Muscle layer of colon (tissue), 2 donors: ENCODE data around the gene KCNJ14.

ENCODE experiments used
- H3K27ac ChIP-seq: one replicate; pipeline ENCODE4 v1.7.0; 2013; ENCODE audit warnings: low read depth, mild to moderate bottlenecking, low read length, moderate library complexity
- H3K27me3 ChIP-seq, 2 donors: one replicate each; pipeline ENCODE4 v1.7.0; 2013; ENCODE audit warnings: low read length in 2 of 2, mild to moderate bottlenecking in 2 of 2; ENCODE audit not compliant: insufficient read depth in 2 of 2, control insufficient read depth in 1 of 2
- H3K36me3 ChIP-seq: one replicate; pipeline ENCODE4 v1.7.0; 2013; ENCODE audit warnings: mild to moderate bottlenecking, low read length; ENCODE audit not compliant: insufficient read depth
- H3K4me1 ChIP-seq: one replicate; pipeline ENCODE4 v1.7.0; 2013; ENCODE audit warnings: mild to moderate bottlenecking, low read length; ENCODE audit not compliant: insufficient read depth
- H3K4me3 ChIP-seq, 2 donors: one replicate each; pipeline ENCODE4 v1.7.0; 2013; ENCODE audit warnings: low read length in 2 of 2, low read depth in 1 of 2, mild to moderate bottlenecking in 1 of 2, moderate library complexity in 1 of 2
- H3K9ac ChIP-seq: one replicate; pipeline ENCODE4 v1.7.0; 2013; ENCODE audit warnings: low read length
- H3K9me3 ChIP-seq: one replicate; pipeline ENCODE4 v1.7.0; 2013; ENCODE audit warnings: mild to moderate bottlenecking, low read length
- donor health status: abdominal sarcoma.
- donor health status: Adenocarcinoma of cecum.

KCNJ14 gene

GRCh38 chr19:48492925-48493717 is 37.7 kb downstream of the KCNJ14 start:
- no peak overlapping the region for H3K9ac ChIP-seq
- peaks cover 0 to 32% of the 10 kb centered on the region in 2 donors for H3K27me3 ChIP-seq
- H3K4me3 ChIP-seq, result peak overlapping the region in 1 of 2 donors; percentile 50
- H3K36me3 ChIP-seq, result no peaks in the 10 kb centered on the region
- H3K9me3 ChIP-seq, result no peaks in the 10 kb centered on the region
- H3K27ac ChIP-seq, result no peak overlapping the region
- no peaks in the 10 kb centered on the region for H3K4me1 ChIP-seq

- H3K4me1 ChIP-seq, result no peaks in the 10 kb centered on the region
- no peaks in the 10 kb centered on the region for H3K36me3 ChIP-seq
- peak overlapping the region; percentile 4 to 50 for H3K4me3 ChIP-seq
- no peaks in the 10 kb centered on the region for H3K9me3 ChIP-seq
- peaks cover 0 to 39% of the 10 kb centered on the region in 2 donors for H3K27me3 ChIP-seq
- H3K27ac ChIP-seq, result no peak overlapping the region
- no peak overlapping the region for H3K9ac ChIP-seq
Observed at GRCh38 chr19:48493718-48494401, 38.5 kb downstream of the KCNJ14 start.

GRCh38 chr19:48495396-48495795 is 40.0 kb downstream of the KCNJ14 start:
- no peak overlapping the region for H3K9ac ChIP-seq
- no peaks in the 10 kb centered on the region for H3K4me1 ChIP-seq
- H3K4me3 ChIP-seq, result no peak overlapping the region
- no peaks in the 10 kb centered on the region for H3K9me3 ChIP-seq
- no peak overlapping the region for H3K27ac ChIP-seq
- no peaks in the 10 kb centered on the region for H3K36me3 ChIP-seq
- H3K27me3 ChIP-seq, result peaks cover 0 to 55% of the 10 kb centered on the region in 2 donors

GRCh38 chr19:48496959-48497727 is 41.8 kb downstream of the KCNJ14 start:
- no peak overlapping the region for H3K9ac ChIP-seq
- no peak overlapping the region for H3K27ac ChIP-seq
- H3K36me3 ChIP-seq, result no peaks in the 10 kb centered on the region
- H3K4me1 ChIP-seq, result no peaks in the 10 kb centered on the region
- no peaks in the 10 kb centered on the region for H3K9me3 ChIP-seq
- peaks cover 4 to 63% of the 10 kb centered on the region in 2 donors for H3K27me3 ChIP-seq
- no peak overlapping the region for H3K4me3 ChIP-seq

- no peak overlapping the region for H3K27ac ChIP-seq
- H3K4me3 ChIP-seq, result no peak overlapping the region
- no peak overlapping the region for H3K9ac ChIP-seq
- no peaks in the 10 kb centered on the region for H3K9me3 ChIP-seq
- H3K27me3 ChIP-seq, result peaks cover 4 to 60% of the 10 kb centered on the region in 2 donors
- no peaks in the 10 kb centered on the region for H3K36me3 ChIP-seq
- H3K4me1 ChIP-seq, result no peaks in the 10 kb centered on the region
Observed at GRCh38 chr19:48497728-48498594, 42.6 kb downstream of the KCNJ14 start.

GRCh38 chr19:48498595-48499311 is 43.4 kb downstream of the KCNJ14 start:
- Histone ChIP-seq H3K4me3 (no peak overlapping the region), H3K9ac (no peak overlapping the region), H3K27ac (no peak overlapping the region), H3K27me3 (peaks cover 4 to 59% of the 10 kb centered on the region in 2 donors), H3K36me3 (no peaks in the 10 kb centered on the region), H3K9me3 (no peaks in the 10 kb centered on the region), H3K4me1 (no peaks in the 10 kb centered on the region)

GRCh38 chr19:48499316-48500090 is 44.1 kb downstream of the KCNJ14 start:
- H3K4me3 ChIP-seq, result no peak overlapping the region
- peaks cover 4 to 59% of the 10 kb centered on the region in 2 donors for H3K27me3 ChIP-seq
- no peak overlapping the region for H3K9ac ChIP-seq
- no peaks in the 10 kb centered on the region for H3K9me3 ChIP-seq
- H3K27ac ChIP-seq, result no peak overlapping the region
- no peaks in the 10 kb centered on the region for H3K4me1 ChIP-seq
- H3K36me3 ChIP-seq, result no peaks in the 10 kb centered on the region

- Histone ChIP-seq H3K4me3 (no peak overlapping the region), H3K36me3 (no peaks in the 10 kb centered on the region), H3K27ac (no peak overlapping the region), H3K9ac (no peak overlapping the region), H3K9me3 (no peaks in the 10 kb centered on the region), H3K4me1 (no peaks in the 10 kb centered on the region), H3K27me3 (peaks cover 4 to 59% of the 10 kb centered on the region in 2 donors)
Observed at GRCh38 chr19:48500830-48501493, 45.6 kb downstream of the KCNJ14 start.

- Histone ChIP-seq H3K9me3 (no peaks in the 10 kb centered on the region), H3K36me3 (no peaks in the 10 kb centered on the region), H3K4me3 (no peak overlapping the region), H3K27ac (no peak overlapping the region), H3K9ac (no peak overlapping the region), H3K4me1 (no peaks in the 10 kb centered on the region), H3K27me3 (peaks cover 4 to 59% of the 10 kb centered on the region in 2 donors)
Observed at GRCh38 chr19:48501494-48502349, 46.3 kb downstream of the KCNJ14 start.
